ENCODE measurements around the gene SPSB3.
"Not testable (repeated sequence)": the region's sequence is repeated elsewhere in the genome, so short reads cannot be mapped to it uniquely, and the experiment has no call there.

SPSB3 gene

GRCh38 chr16:1816396-1817275 lies 34.3 kb upstream of the SPSB3 start:
- DNase-seq (ENCODE audit: low spot score) = no peak

GRCh38 chr16:1815461-1815860 lies 33.1 kb upstream of the SPSB3 start:
- no peak for DNase-seq (ENCODE audit: low spot score)

- DNase-seq (ENCODE audit: low spot score) = peak; percentile 17
Measured at GRCh38 chr16:1812732-1813163, 30.4 kb upstream of the SPSB3 start.

- no peak for DNase-seq (ENCODE audit: low spot score)
Measured at GRCh38 chr16:1810536-1810935, 28.2 kb upstream of the SPSB3 start.

- DNase-seq (ENCODE audit: low spot score) = no peak
Measured at GRCh38 chr16:1810106-1810505, 27.7 kb upstream of the SPSB3 start.

- DNase-seq (ENCODE audit: low spot score) = no peak
Measured at GRCh38 chr16:1809281-1809801, 27.0 kb upstream of the SPSB3 start.

- no peak for DNase-seq (ENCODE audit: low spot score)
Measured at GRCh38 chr16:1808691-1809090, 26.3 kb upstream of the SPSB3 start.

GRCh38 chr16:1807626-1808025 lies 25.3 kb upstream of the SPSB3 start:
- DNase-seq (ENCODE audit: low spot score) = no peak

GRCh38 chr16:1800701-1801100 lies 18.3 kb upstream of the SPSB3 start:
- DNase-seq (ENCODE audit: low spot score) = no peak

GRCh38 chr16:1799263-1799662 lies 16.9 kb upstream of the SPSB3 start:
- not testable (repeated sequence) for DNase-seq (ENCODE audit: low spot score)

- no peak for DNase-seq (ENCODE audit: low spot score)
Measured at GRCh38 chr16:1794908-1795666, 12.7 kb upstream of the SPSB3 start.

GRCh38 chr16:1794221-1794871 lies 12.0 kb upstream of the SPSB3 start:
- DNase-seq (ENCODE audit: low spot score) = no peak

- DNase-seq (ENCODE audit: low spot score) = no peak
Measured at GRCh38 chr16:1793578-1794220, 11.3 kb upstream of the SPSB3 start, which contains the start of gene IGFALS. Gene IGFALS, minus strand, starts transcription at chr16:1793705. Its CDS starts 53 bp downstream, at chr16:1793652.

GRCh38 chr16:1792836-1793577 lies 10.6 kb upstream of the SPSB3 start:
- no peak for DNase-seq (ENCODE audit: low spot score)

GRCh38 chr16:1791943-1792812 lies 9.8 kb upstream of the SPSB3 start:
- DNase-seq (ENCODE audit: low spot score) = no peak

- DNase-seq (ENCODE audit: low spot score) = no peak
Measured at GRCh38 chr16:1791256-1791942, 9.0 kb upstream of the SPSB3 start.

- no peak for DNase-seq (ENCODE audit: low spot score)
Measured at GRCh38 chr16:1790611-1791255, 8.4 kb upstream of the SPSB3 start.

GRCh38 chr16:1790261-1790610 lies 7.9 kb upstream of the SPSB3 start:
- no peak for DNase-seq (ENCODE audit: low spot score)

GRCh38 chr16:1789643-1790045 lies 7.3 kb upstream of the SPSB3 start:
- DNase-seq (ENCODE audit: low spot score) = no peak
